ENCODE data around the gene MORF4L2. TPM values are rescaled to one million over a fixed set of nuclear protein-coding genes. Genes with fewer than 3 reads are reported as not detected.

MORF4L2 gene
- total RNA-seq, result 100 to 1,000 TPM; 136 to 227 (median 141) TPM
- total RNA-seq (2013), result 132 TPM

DNA sequence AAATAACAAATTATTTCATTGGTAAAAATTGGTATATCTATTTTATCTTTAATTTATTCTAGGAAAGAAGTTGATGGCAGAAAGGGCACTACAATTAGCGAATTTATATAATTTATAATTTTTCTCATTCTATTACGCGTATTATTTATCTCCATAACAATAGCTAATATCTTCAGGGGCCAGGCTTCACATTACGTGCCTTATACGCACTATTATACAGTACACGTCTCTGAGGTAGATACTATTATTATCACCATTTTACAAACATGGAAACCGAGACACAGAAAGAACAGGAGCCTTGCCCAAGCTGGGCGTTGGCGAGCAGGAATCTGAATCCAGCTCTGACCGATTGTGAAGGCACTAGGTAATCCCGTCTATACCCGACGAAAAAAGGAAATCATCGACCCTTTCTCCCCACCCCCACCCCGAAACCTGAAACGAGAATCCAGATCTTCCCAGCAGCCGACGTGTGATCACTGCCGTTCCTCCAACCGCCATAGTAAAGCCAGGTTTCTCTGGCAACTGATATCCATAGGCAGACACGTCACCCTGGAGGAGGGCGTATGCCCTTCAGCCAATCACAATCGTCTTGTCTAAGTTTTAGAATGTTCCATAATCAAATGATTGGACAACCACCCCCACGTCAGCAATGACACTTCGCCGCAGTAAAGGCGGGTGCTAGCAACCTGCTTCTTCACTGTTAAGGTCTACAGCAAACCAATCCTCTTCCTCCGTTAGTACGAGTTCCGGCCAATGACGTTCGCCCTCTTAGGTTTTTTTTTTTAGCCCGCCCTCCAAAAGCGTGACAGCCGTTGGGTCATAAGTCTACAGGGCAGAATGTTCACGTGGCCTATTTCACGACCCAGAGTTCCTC is at the start of gene MORF4L2:
TSS of gene MORF4L2 (minus strand) at position 501 of the 874 bp plus-strand sequence. CDS start 9,672 bp downstream, outside the sequence.
- no peaks in the 10 kb centered on the region for H3K36me3 Mint-ChIP-seq
- Histone ChIP-seq H3K4me3 (ENCODE audit: low read length) (peak within 1 kb of the TSS; percentile 97), H3K9me3 (ENCODE audit: control insufficient read depth, insufficient read depth, low read length) (no peaks in the 10 kb centered on the region), H3K27me3 (ENCODE audit: control insufficient read depth, insufficient read depth, low read length) (no peaks in the 10 kb centered on the region), H3K27ac (ENCODE audit: low read length) (peak within 1 kb of the TSS; percentile 98), H3K4me1 (ENCODE audit: control insufficient read depth, insufficient read depth, low read length) (no peaks in the 10 kb centered on the region), H3K36me3 (ENCODE audit: control insufficient read depth, insufficient read depth, low read length) (peaks cover 17% of the 10 kb centered on the region)
- H3K27me3 Mint-ChIP-seq (ENCODE audit: low read depth in 2 of 2), result no peaks in the 10 kb centered on the region
- no peak within 1 kb of the TSS for H3K27ac Mint-ChIP-seq
- H3K4me3 Mint-ChIP-seq, result peak within 1 kb of the TSS; percentile 66
- DNase-seq (peak; percentile 77 to 94), ATAC-seq (peak; percentile 81 to 92 (median 85))
- peaks cover 4 to 5% of the 10 kb centered on the region in 2 donors for H3K4me1 Mint-ChIP-seq
- intact Hi-C loops (cut with micrococcal nuclease), result loop anchor here (2.0 to 5.0 kb wide), 4 partner anchors 154 to 480 kb away; partner anchors contain the start of genes FAM199X and ZCCHC18
- TF ChIP-seq, protein P1, sequence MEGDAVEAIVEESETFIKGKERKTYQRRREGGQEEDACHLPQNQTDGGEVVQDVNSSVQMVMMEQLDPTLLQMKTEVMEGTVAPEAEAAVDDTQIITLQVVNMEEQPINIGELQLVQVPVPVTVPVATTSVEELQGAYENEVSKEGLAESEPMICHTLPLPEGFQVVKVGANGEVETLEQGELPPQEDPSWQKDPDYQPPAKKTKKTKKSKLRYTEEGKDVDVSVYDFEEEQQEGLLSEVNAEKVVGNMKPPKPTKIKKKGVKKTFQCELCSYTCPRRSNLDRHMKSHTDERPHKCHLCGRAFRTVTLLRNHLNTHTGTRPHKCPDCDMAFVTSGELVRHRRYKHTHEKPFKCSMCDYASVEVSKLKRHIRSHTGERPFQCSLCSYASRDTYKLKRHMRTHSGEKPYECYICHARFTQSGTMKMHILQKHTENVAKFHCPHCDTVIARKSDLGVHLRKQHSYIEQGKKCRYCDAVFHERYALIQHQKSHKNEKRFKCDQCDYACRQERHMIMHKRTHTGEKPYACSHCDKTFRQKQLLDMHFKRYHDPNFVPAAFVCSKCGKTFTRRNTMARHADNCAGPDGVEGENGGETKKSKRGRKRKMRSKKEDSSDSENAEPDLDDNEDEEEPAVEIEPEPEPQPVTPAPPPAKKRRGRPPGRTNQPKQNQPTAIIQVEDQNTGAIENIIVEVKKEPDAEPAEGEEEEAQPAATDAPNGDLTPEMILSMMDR (IDR thresholded peaks at IDR 0.05), result no peak
- under 1% methylated on average over 32 of the region's 37 CpGs for WGBS (ENCODE audit: insufficient coverage)
- no peaks in the 10 kb centered on the region for H3K9me3 Mint-ChIP-seq

- Mint-ChIP-seq H3K4me3 (no peak overlapping the region), H3K27ac (no peak overlapping the region), H3K9me3 (no peaks in the 10 kb centered on the region), H3K27me3 (ENCODE audit: low read depth in 2 of 2) (peaks cover 3 to 14% of the 10 kb centered on the region in 2 donors), H3K36me3 (no peaks in the 10 kb centered on the region), H3K4me1 (peaks cover 8 to 14% of the 10 kb centered on the region in 2 donors)
- intact Hi-C loops (cut with micrococcal nuclease), result no loop called here
- no peak overlapping the region for H3K4me3 ChIP-seq (ENCODE audit: low read length)
- TF ChIP-seq, protein P1 (IDR thresholded peaks at IDR 0.05), result no peak
- H3K9me3 ChIP-seq (ENCODE audit: control insufficient read depth, insufficient read depth, low read length), result no peaks in the 10 kb centered on the region
- no peak for ATAC-seq
- WGBS (ENCODE audit: insufficient coverage), result 49% methylated on average over 3 of the region's 4 CpGs
- no peak for DNase-seq
- H3K27me3 ChIP-seq (ENCODE audit: control insufficient read depth, insufficient read depth, low read length), result no peaks in the 10 kb centered on the region
- H3K36me3 ChIP-seq (ENCODE audit: control insufficient read depth, insufficient read depth, low read length), result no peaks in the 10 kb centered on the region
- H3K27ac ChIP-seq (ENCODE audit: low read length), result no peak overlapping the region
- H3K4me1 ChIP-seq (ENCODE audit: control insufficient read depth, insufficient read depth, low read length), result peaks cover 4% of the 10 kb centered on the region
Measured at GRCh38 chrX:103734125-103734760, 47.7 kb upstream of the MORF4L2 start.

- no peaks in the 10 kb centered on the region for H3K9me3 Mint-ChIP-seq
- DNase-seq (no peak), ATAC-seq (no peak)
- H3K27ac Mint-ChIP-seq, result no peak overlapping the region
- no peaks in the 10 kb centered on the region for H3K27me3 ChIP-seq (ENCODE audit: control insufficient read depth, insufficient read depth, low read length)
- H3K9me3 ChIP-seq (ENCODE audit: control insufficient read depth, insufficient read depth, low read length), result no peaks in the 10 kb centered on the region
- H3K36me3 ChIP-seq (ENCODE audit: control insufficient read depth, insufficient read depth, low read length), result no peaks in the 10 kb centered on the region
- TF ChIP-seq, protein P1 (IDR thresholded peaks at IDR 0.05), result no peak
- H3K4me1 Mint-ChIP-seq, result peaks cover 8 to 14% of the 10 kb centered on the region in 2 donors
- H3K27ac ChIP-seq (ENCODE audit: low read length), result no peak overlapping the region
- WGBS (ENCODE audit: insufficient coverage), result 86% methylated on average over 1 of the region's 1 CpG
- peaks cover 4% of the 10 kb centered on the region for H3K4me1 ChIP-seq (ENCODE audit: control insufficient read depth, insufficient read depth, low read length)
- peaks cover 3 to 14% of the 10 kb centered on the region in 2 donors for H3K27me3 Mint-ChIP-seq (ENCODE audit: low read depth in 2 of 2)
- intact Hi-C loops (cut with micrococcal nuclease), result no loop called here
- H3K4me3 Mint-ChIP-seq, result no peak overlapping the region
- H3K4me3 ChIP-seq (ENCODE audit: low read length), result no peak overlapping the region
- H3K36me3 Mint-ChIP-seq, result no peaks in the 10 kb centered on the region
Measured at GRCh38 chrX:103733017-103733416, 46.5 kb upstream of the MORF4L2 start.

Data from natural killer cell (primary cell).